Glutamatergic neuron (in vitro differentiated cells): ENCODE data around the gene GJB1. TPM values are rescaled to one million over a fixed set of nuclear protein-coding genes. Genes with fewer than 3 reads are reported as not detected.

Experiments used
- DNase-seq: peaks from one replicate; pipeline ENCODE4 v3.0.0; 2022
- H3K27ac Mint-ChIP-seq: one replicate; pipeline ENCODE4 v1.8.0; 2020; ENCODE audit warnings: mild to moderate bottlenecking, mixed read lengths, inconsistent platforms; ENCODE audit not compliant: unreplicated experiment
- H3K27me3 Mint-ChIP-seq: one replicate; pipeline ENCODE4 v1.8.0; 2020; ENCODE audit warnings: mild to moderate bottlenecking, moderate library complexity, mixed read lengths, inconsistent platforms; ENCODE audit not compliant: unreplicated experiment
- H3K36me3 Mint-ChIP-seq: one replicate; pipeline ENCODE4 v1.8.0; 2020; ENCODE audit warnings: mild to moderate bottlenecking, mixed read lengths, inconsistent platforms; ENCODE audit not compliant: unreplicated experiment
- H3K4me1 Mint-ChIP-seq: one replicate; pipeline ENCODE4 v1.8.0; 2020; ENCODE audit warnings: mild to moderate bottlenecking, low read depth, mixed read lengths, inconsistent platforms; ENCODE audit not compliant: unreplicated experiment
- H3K4me3 Mint-ChIP-seq: one replicate; pipeline ENCODE4 v1.8.0; 2020; ENCODE audit warnings: mild to moderate bottlenecking, mixed read lengths, inconsistent platforms; ENCODE audit not compliant: unreplicated experiment
- H3K9me3 Mint-ChIP-seq: one replicate; pipeline ENCODE4 v1.8.0; 2020; ENCODE audit warnings: mild to moderate bottlenecking, moderate library complexity, mixed read lengths, inconsistent platforms; ENCODE audit not compliant: unreplicated experiment
- total RNA-seq: library from RNA; stranded (reverse); fragmentation: NEBNext Ultra II Directional; extraction: Animal tissue kit (Norgen Biotek cat#: 25700); gene quantifications from one replicate; pipeline ENCODE4 v1.2.1, GENCODE V29; 2021; ENCODE audit not compliant: unreplicated experiment
- TF ChIP-seq, protein P1 (sequence below): fragments of 200-600 bp; sonication (generic); IDR thresholded peaks from one replicate; pipeline ENCODE4 v1.5.0; 2021; ENCODE audit not compliant: partially characterized antibody, unreplicated experiment

The GJB1 gene
- total RNA-seq, 1 donor from 2014 or later = not detected

DNA sequence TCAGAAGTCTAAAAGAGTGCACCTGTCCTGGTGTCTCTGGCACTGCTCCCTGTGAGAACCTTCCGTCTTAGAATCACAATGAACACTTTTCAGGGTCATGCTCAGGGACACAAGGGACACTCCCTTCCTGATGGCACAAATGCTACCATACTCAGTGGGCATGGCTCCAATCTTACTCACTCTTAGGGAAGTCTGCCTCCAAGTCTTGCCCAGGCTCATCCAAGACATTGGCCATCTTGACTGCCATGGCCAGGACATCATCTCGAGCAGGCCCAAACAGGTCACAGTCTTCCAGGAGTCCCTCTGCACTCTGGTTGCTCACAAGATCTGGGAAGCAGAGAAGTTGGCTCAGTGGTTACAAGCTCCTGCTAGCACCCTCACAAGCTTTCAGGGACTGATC, 22.1 kb downstream of the GJB1 start:
- no peak for DNase-seq
- H3K27ac Mint-ChIP-seq = no peak overlapping the region

DNA sequence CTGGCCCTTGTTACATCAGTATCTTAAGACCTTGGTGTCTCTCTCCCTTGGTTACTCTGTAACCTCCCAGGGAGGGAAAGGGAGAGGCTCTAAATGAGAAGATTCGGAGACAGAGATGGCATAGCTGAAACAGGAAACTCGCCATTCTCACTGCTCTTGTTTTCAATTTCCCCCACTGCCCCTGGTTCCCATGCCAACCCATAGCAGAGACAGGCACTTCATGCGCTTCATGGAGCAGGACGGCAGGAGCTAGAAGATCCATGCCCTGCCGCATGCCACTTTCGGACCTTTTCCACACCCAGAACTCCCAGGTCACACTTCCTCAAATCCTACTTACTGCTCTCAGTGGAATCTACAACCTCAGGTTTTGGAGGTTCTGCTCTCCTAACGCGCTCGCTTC, 27.8 kb downstream of the GJB1 start:
- H3K9me3 Mint-ChIP-seq = peaks cover 12% of the 10 kb centered on the region
- no peak for DNase-seq
- H3K36me3 Mint-ChIP-seq = no peaks in the 10 kb centered on the region
- H3K4me3 Mint-ChIP-seq = no peak overlapping the region
- H3K27ac Mint-ChIP-seq = no peak overlapping the region
- TF ChIP-seq, protein P1, sequence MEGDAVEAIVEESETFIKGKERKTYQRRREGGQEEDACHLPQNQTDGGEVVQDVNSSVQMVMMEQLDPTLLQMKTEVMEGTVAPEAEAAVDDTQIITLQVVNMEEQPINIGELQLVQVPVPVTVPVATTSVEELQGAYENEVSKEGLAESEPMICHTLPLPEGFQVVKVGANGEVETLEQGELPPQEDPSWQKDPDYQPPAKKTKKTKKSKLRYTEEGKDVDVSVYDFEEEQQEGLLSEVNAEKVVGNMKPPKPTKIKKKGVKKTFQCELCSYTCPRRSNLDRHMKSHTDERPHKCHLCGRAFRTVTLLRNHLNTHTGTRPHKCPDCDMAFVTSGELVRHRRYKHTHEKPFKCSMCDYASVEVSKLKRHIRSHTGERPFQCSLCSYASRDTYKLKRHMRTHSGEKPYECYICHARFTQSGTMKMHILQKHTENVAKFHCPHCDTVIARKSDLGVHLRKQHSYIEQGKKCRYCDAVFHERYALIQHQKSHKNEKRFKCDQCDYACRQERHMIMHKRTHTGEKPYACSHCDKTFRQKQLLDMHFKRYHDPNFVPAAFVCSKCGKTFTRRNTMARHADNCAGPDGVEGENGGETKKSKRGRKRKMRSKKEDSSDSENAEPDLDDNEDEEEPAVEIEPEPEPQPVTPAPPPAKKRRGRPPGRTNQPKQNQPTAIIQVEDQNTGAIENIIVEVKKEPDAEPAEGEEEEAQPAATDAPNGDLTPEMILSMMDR = no peak
- H3K27me3 Mint-ChIP-seq = peaks cover 4% of the 10 kb centered on the region
- peaks cover 3% of the 10 kb centered on the region for H3K4me1 Mint-ChIP-seq

More for the DNA sequence above, 22.1 kb downstream of the GJB1 start:
- Mint-ChIP-seq H3K4me1 (no peaks in the 10 kb centered on the region), H3K4me3 (no peak overlapping the region), H3K9me3 (peaks cover 4% of the 10 kb centered on the region), H3K36me3 (no peaks in the 10 kb centered on the region), H3K27me3 (peaks cover under 1% of the 10 kb centered on the region)
- TF ChIP-seq, protein P1 = no peak

DNA sequence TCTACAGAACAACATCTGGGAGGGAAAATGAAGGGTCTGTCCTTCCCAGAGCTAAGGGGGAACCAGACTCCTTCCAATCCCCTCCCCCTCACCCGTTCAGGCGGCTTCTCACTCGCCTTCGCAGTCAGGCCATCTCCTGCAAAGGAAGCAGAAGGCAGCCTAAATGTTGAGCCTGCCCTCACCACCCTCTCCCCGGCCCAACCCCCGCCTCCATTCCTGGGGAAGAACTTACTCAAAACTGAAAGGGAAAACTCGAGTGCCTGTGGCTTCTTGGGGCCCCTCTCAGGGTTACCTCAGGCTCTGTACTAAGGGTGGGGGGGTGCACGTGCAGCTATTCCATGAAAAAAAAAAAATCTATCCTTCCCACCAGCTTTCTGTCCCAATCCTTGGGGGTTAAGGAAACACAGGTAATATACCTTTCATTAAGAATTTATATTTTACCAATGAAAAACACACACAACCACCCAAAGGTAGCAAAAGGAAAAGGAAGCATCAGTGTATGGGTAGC, 28.5 kb downstream of the GJB1 start:
- TF ChIP-seq, protein P1 = no peak
- no peak overlapping the region for H3K27ac Mint-ChIP-seq
- H3K4me3 Mint-ChIP-seq = no peak overlapping the region
- H3K9me3 Mint-ChIP-seq = peaks cover 12% of the 10 kb centered on the region
- no peaks in the 10 kb centered on the region for H3K36me3 Mint-ChIP-seq
- DNase-seq = no peak
- H3K27me3 Mint-ChIP-seq = peaks cover 4% of the 10 kb centered on the region
- peaks cover 3% of the 10 kb centered on the region for H3K4me1 Mint-ChIP-seq

DNA sequence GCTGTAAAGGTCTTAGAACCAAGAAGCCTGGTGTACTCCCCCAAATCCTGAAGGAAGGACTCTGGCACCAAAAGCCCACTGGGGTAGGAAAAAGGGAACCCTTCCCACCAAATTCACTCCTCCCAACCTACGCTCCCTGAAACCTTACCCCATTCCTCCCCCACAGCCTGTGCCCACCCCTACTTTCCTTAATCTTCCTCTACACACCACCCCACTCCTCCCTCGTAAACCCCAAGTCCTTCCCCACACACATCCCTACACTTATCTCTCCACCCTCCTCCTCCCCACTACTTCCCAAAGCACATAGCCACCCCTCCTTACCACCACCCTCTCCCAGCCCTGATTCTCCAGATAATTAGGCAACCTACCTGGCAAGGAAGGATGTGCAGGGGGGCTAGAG, 29.2 kb downstream of the GJB1 start:
- TF ChIP-seq, protein P1 = no peak
- peaks cover 3% of the 10 kb centered on the region for H3K4me1 Mint-ChIP-seq
- peaks cover 12% of the 10 kb centered on the region for H3K9me3 Mint-ChIP-seq
- peak overlapping the region; percentile 72 for H3K4me3 Mint-ChIP-seq
- H3K36me3 Mint-ChIP-seq = no peaks in the 10 kb centered on the region
- no peak for DNase-seq
- no peak overlapping the region for H3K27ac Mint-ChIP-seq
- peaks cover 4% of the 10 kb centered on the region for H3K27me3 Mint-ChIP-seq

DNA sequence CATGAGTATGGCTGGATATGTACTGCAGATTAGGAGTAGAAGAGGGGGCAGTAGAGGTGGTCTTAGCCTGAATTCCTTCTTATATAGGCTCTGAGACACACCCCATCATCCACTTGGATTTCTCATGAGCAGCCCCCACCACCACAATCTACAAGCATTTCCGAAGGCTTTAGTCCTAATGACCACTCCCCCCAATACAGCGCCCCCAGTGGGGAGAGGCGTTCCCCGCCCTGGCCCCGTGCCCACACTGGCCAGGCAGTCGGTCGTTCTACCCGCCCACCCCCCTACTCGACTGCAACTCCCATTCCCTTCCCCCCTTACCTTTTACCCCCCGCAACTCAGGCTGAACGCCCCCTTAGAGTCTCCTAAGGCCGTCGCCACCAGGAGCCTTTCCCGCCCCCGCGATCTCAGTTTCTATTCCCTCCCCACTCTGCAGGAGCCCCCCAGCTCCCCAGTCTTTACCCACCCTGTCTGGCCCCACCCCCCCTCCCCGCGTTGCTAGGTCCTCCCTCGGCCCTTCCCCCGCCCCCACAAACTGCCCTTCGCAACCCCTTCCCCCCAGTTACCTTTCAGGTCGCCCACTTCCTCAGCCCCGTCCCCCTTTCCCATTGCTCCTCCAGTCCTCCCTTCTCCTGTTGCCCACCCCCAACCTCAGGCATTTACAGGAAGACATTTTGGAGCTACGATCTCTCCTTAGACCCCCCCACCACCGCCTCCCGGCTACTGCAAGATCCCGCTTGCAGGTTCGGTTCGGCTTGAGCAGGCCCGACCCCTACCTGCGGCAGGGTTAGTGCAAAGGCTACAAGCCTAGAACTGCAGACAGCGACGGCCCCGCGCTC, 30.4 kb downstream of the GJB1 start:
- H3K27ac Mint-ChIP-seq = peak overlapping the region; percentile 70
- H3K36me3 Mint-ChIP-seq = no peaks in the 10 kb centered on the region
- TF ChIP-seq, protein P1 = peak; percentile 31
- peak overlapping the region; percentile 89 for H3K4me3 Mint-ChIP-seq
- peak; percentile 62 for DNase-seq
- peaks cover 3% of the 10 kb centered on the region for H3K4me1 Mint-ChIP-seq
- H3K9me3 Mint-ChIP-seq = peaks cover 12% of the 10 kb centered on the region
- H3K27me3 Mint-ChIP-seq = peaks cover 4% of the 10 kb centered on the region
